Measurements from ENCODE around the gene RAB8B.

GRCh38 chr15:63202861-63203260 lies 13.5 kb downstream of the RAB8B start:
- TF ChIP-seq EP300 (IDR thresholded peaks at IDR 0.05) (no peak), CTCF (IDR thresholded peaks at IDR 0.05) (no peak)
